Kidney epithelial cell (primary cell): ENCODE results near the gene PHLDA1. TPM values are rescaled to one million over a fixed set of nuclear protein-coding genes. Genes with fewer than 3 reads are reported as not detected.

Experiments
- DNase-seq: peaks from one replicate; pipeline ENCODE4 v3.0.0-alpha.2; 2010; ENCODE audit warnings: low read depth
- H3K27me3 ChIP-seq: 2 replicates; pipeline ENCODE4 v1.6.0; 2011; ENCODE audit warnings: low read length; ENCODE audit not compliant: control insufficient read depth, insufficient read depth
- H3K36me3 ChIP-seq: 2 replicates; pipeline ENCODE4 v1.5.1; 2011; ENCODE audit warnings: low read length; ENCODE audit not compliant: control insufficient read depth, insufficient read depth
- H3K4me3 ChIP-seq: 2 replicates; pipeline ENCODE4 v1.5.1; 2011; ENCODE audit warnings: low read depth, mild to moderate bottlenecking, control low read depth, low read length
- CTCF ChIP-seq: IDR thresholded peaks from 2 replicates; pipeline ENCODE4 v1.5.1; 2011; ENCODE audit warnings: mild to moderate bottlenecking, moderate library complexity, low read length, control low read depth, inconsistent platforms; ENCODE audit not compliant: insufficient read depth, poor library complexity, severe bottlenecking
- total RNA-seq: library from RNA; depleted of rRNA; stranded (reverse); fragments of >200 nt; gene quantifications from 2 replicates; pipeline ENCODE4 v1.2.3, GENCODE V29; 2015

PHLDA1 gene
- total RNA-seq, 1 donor from 2014 or later: 113 TPM

- H3K27me3 ChIP-seq: no peaks in the 10 kb centered on the region
- peak overlapping the region; percentile 99 for H3K4me3 ChIP-seq
- peaks cover 3% of the 10 kb centered on the region for H3K36me3 ChIP-seq
- no peak for DNase-seq
- no peak for TF ChIP-seq CTCF
Measured at GRCh38 chr12:76029982-76030340, 1.6 kb downstream of the PHLDA1 start.

GRCh38 chr12:76028571-76029277 lies 2.9 kb downstream of the PHLDA1 start:
- H3K36me3 ChIP-seq: peaks cover 3% of the 10 kb centered on the region
- H3K27me3 ChIP-seq: no peaks in the 10 kb centered on the region
- peak overlapping the region; percentile 99 for H3K4me3 ChIP-seq
- DNase-seq: no peak
- TF ChIP-seq CTCF: no peak

GRCh38 chr12:76026643-76027063 lies 4.9 kb downstream of the PHLDA1 start:
- no peak for DNase-seq
- TF ChIP-seq CTCF: no peak
- H3K36me3 ChIP-seq: peaks cover 3% of the 10 kb centered on the region
- H3K4me3 ChIP-seq: peak overlapping the region; percentile 15
- no peaks in the 10 kb centered on the region for H3K27me3 ChIP-seq

- peaks cover 3% of the 10 kb centered on the region for H3K36me3 ChIP-seq
- H3K27me3 ChIP-seq: no peaks in the 10 kb centered on the region
- TF ChIP-seq CTCF: no peak
- no peak for DNase-seq
- no peak overlapping the region for H3K4me3 ChIP-seq
Measured at GRCh38 chr12:76025601-76026575, 5.7 kb downstream of the PHLDA1 start.

- DNase-seq: no peak
- no peak for TF ChIP-seq CTCF
- Histone ChIP-seq H3K36me3 (no peaks in the 10 kb centered on the region), H3K4me3 (no peak overlapping the region), H3K27me3 (no peaks in the 10 kb centered on the region)
Measured at GRCh38 chr12:76024942-76025600, 6.5 kb downstream of the PHLDA1 start.
